Stimulated activated CD8-positive, alpha-beta memory T cell treated with anti-CD3 and anti-CD28 coated beads, Interleukin-15, amount 100 ng/mL, for 24 hours (primary cell): ENCODE results near the gene GTF3A.
"Not testable (repeated sequence)": the region's sequence is repeated elsewhere in the genome, so short reads cannot be mapped to it uniquely, and the experiment has no call there.

Experiments
- DNase-seq: peaks from one replicate; pipeline ENCODE4 v3.0.0-alpha.2; 2020; ENCODE audit warnings: low read depth

GTF3A gene

DNA sequence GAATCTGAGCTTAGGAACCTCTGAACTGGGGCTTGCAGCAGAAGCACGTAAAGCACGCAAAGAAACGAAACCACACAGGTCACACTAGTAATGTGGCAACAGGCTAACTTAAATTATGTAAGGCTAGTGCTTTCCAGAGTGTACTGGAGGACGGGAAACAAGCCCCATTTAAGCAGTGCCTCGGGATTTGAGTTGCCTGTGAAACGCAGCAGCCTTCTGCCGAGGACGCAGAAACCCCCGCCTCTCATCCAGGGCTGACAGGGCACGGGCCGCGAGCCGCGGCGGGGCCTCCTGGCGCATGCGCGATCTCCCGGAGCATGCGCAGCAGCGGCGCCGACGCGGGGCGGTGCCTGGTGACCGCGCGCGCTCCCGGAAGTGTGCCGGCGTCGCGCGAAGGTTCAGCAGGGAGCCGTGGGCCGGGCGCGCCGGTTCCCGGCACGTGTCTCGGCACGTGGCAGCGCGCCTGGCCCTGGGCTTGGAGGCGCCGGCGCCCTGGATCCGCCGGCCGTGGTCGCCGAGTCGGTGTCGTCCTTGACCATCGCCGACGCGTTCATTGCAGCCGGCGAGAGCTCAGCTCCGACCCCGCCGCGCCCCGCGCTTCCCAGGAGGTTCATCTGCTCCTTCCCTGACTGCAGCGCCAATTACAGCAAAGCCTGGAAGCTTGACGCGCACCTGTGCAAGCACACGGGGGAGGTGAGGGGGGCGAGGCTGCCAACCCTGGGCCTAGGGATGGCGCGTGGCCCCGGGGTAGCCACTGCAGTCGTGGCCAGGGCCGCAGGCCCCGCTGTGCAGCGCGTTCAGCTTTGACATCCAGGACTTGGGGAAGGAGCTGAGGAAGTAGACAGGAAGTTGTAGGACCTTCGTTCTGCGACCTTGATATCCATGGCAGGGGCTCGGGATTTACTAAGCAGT lies at the start of gene GTF3A:
TSS of gene GTF3A (plus strand) at position 374 of the 912 bp plus-strand sequence.
- peak; percentile 77 for DNase-seq

DNA sequence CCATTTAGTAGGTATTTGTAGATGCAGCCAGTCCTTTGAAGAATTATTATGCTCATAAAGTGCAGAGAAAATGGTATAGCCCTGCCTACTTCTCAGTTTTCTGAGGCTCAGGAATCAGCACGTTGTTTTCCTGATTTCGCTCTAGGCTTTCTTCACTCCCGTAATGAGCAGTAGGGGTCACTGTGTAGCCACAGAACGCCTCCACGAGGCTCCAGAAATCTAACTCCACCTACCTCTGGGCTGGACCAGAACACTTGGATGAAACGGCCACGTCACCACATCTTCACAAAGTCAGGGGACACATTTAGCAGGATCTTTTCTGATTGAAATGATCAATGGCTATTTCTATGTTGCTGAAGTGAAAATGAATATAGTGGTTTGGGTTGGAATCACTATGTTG lies 49.8 kb upstream of the GTF3A start:
- DNase-seq, result no peak

DNA sequence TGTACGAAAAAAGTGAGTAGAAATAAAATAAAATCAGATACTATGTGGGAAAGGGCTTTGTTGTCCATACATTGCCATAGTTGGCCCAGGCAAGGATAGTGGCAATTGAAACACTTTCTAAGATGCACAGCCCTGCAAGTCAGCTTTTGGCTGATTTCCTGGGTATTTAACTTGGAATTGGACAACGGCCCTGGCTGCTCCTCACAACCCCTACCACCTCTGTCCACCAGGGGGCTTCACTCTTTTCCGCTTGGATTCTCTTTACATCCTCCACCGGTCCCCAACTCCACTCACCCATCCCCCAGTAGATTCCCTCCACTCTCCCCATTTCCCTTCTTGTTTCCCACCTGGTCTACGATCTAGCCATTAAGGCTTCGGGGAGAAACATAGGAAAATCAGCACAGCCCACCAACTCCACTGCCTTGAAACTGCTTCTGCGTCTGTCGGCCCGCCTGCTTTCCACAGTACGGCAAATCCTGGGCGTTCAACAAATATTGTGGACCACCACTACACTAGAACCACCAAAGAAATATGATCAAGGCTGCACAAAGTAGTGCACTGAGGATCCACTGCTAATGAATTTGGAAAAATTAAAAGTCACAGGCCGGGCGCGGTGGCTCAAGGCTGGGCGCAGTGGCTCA lies 48.6 kb upstream of the GTF3A start:
- DNase-seq, result peak; percentile 36

DNA sequence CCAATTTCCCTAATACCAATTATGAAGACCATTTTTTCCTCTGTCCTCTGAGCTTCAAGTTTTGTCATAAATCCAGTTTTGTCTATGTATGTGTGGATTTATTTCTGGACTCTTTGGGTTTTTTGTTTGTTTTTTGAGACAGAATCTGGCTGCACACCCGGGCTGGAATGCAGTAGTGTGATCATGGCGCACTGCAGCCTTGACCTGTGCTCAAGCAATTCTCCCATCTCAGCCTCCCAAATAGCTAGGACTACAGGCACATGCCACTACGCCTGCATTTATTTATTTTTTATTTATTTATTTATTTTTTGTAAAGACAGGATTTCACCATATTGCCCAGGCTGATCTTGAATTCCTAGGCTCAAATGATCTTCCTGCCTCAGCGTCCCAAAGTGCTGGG lies 45.3 kb upstream of the GTF3A start:
- DNase-seq, result no peak

DNA sequence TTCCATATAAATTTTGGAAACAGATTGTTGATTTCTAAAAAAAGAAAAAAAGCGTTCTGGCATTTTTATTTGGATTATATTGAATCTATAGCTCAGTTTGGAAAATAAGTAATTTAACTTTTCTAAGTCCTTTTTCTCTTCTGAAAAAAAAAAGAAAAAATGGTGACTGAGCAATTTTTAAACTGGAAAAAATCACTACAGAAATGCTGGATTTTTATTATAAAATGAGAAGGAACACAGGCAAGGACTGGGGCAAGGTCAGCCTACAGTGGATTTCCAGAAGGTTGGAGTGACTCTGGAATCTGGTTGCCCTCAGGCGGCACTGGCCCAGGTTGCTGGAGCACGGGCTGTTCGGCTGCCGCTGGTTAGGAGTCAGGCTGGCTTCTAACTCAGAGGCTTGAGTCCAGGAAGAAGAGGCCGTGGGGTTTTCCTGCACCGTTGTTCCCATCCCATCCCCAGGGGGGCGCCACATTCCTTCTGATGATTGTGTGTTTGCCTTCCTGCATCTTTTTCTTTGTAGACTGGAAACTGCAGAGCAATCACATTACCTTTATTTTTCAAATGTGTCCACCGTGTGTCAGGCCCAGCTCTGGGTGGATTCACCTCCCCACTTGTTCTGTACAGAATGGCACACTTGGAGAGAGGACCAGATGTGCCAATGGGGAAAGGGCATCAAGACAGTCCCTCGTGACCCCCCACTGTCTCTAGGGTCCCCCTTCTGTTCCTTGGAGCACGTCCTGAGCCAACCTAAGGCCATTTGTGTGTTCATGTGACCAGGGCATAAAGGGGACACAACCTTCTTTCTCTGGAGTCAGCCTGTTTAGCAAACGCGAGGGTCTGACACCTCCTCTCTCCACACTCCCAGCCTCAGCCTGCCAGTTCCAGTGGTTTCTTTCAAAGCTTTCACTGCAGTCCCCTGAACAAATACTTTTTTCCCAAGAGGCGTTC lies 44.5 kb upstream of the GTF3A start:
- DNase-seq, result no peak

DNA sequence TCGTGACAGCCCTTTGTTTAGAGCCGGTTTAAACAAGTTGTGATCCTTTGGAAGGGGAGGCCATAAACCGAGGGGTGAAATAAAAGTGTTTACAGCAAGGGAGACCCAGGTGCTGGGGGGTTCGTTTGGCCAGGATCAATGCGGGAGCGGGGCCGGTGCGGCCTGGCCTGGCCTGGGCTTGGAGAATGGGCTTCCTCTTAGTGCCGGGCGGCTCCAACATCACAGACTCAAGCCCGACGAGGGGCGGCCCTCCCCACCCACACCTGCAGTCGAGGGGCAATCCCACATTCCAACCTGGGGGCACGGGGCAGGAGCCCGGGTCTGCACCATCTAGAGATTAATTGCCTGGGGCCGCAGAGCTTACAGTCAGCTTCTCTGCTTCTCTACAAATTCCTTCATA lies 42.8 kb upstream of the GTF3A start:
- DNase-seq, result no peak

DNA sequence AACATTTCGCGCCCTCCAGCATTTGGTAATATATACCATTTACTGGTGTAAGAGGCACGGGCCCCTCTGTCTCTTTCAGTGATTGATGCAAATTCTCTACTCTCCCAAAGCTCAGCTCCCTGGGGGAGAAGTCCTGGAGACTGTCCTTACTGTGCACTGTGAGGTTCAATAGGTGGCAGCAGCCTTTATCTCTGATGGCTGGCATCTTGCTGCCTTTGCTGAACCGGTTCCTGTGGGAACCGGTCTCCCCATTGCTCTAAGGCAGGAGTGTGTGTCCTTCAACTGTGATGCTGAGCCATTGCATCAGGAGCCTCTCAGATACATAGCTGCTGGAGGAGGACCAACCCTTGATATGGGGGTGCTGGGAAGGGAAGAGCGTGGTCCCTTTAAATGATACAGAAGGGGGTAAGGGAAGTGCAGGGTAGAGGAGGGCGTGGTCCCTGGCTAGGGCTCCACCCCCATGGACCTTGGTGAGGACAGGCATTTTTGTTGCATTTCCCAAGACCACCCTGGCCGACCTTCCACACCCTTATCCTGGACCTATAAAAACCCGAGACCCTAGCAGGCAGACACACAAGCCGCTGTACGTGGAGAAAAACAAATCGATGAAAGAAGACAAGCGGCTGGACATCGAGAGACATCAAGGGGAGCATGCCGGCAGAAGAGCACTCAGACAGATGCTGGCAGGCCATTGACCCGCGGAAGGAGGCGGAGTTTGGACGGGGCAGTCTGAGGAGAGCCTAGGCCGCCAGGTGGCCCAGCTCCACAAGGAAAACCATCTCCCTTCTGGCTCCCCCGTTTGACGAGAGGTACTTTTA lies 41.1 kb upstream of the GTF3A start:
- no peak for DNase-seq

DNA sequence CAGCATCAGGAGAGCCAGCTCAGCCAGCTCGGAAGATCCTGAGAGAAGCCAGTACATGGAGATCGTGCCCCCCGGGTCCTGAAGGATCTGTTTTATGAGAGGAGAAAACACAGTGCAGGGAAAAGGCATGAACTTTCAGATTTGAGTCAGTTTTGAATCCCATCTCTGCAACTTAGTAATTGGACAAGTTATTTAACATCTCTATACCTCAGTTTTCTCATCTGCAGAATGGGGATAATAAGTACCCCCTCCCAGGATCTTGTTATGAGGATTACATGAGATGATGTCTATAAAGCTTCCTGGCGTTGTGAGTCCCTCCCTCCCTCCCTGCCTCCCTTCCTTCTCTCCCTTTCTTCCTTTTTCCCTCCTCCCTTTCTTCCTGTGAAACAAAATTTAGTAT lies 40.1 kb upstream of the GTF3A start:
- DNase-seq, result no peak

DNA sequence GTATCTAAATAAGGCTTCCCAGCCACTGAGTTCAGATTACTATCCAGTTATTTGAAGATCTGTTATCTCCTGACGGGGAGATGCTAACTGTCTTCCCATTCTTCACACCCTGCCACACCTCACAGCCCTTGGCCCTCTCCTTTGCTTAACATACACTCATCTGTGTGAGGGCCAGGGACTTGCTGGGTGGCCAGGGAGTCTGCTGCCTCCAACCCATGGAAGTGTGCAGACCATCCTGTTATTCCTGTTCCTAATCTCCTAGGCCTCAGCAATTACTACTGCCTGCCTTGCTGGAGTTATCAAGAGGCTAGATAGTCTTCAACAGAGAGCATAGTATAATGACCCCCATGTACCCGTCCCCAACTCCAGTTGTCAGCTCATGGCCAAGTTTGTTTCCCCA lies 36.2 kb upstream of the GTF3A start:
- DNase-seq, result no peak

DNA sequence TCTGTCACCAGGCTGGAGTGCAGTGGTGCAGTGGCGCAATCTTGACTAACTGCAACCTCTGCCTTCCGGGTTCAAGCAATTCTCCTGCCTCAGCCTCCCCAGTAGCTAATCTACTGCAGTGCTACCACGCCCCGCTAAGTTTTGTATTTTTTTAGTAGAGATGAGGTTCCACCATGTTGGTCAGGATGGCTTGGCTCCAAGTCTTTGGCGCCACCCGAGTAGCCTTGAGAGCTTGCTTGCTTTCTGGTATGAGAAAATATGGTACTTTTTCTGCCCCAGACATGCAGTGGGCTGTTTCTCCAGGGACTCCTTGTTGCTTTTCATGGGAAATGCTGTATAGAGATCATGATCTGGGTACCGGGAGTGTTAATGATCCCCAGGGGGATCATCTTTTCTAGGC lies 34.5 kb upstream of the GTF3A start:
- DNase-seq, result no peak

DNA sequence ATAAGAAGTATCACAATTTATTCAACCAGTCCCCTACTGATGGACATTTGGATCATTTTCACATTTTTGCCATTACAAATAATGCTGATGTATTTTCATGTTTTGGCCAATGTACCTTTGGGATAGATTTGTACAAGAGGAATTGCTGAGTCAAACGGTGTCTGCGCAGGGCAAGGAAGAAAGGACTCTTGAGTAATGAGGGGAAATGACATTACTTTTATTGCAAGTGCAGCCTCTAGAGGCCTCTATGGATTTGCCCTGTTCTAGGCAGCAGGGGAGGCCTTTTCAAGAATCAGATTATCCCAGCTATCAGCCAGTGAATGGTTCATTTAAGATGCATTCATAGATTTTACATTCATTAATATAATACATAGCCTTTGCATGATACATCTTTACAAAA lies 32.9 kb upstream of the GTF3A start:
- no peak for DNase-seq

DNA sequence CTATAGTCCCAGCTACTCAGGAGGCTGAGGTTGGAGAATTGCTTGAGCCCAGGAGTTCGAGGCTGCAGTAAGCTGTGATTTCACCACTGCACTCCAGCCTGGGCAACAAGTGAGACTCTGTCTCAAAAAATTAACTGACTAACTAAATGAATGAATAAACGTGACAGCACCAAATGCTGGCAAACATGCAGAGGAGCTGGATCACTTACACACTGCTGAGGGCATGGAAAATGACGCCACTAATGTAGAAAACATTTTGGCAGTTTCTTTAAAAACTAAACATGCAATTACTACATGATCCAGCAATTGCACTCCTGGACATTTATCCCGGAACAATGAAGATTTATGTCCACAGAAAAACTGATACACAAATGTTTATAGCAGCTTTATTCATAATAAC lies 31.3 kb upstream of the GTF3A start:
- no peak for DNase-seq

DNA sequence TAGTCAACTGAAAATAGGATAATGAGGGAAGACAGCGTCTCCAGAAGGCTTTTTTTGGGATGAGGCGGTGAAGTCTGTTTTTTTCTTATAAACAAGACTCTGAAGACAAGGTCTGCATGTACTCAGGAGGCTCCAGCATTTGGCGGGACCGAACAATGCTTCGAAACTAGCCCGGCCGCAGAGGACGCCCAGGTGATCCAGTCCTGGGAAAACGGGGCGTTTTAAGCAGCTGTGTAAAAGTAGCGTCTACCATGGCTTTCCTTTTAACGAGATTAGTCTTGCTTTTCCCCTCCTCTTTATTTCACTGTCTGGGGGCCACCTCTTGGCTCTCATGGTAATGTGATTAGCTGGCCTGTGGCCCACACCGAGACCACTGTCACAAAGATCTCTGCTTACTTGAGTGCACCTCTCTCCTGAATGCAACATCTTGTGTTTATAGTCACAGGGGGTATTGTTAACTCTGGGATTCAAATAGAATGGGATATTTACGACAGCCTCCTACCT lies 29.4 kb upstream of the GTF3A start:
- no peak for DNase-seq

DNA sequence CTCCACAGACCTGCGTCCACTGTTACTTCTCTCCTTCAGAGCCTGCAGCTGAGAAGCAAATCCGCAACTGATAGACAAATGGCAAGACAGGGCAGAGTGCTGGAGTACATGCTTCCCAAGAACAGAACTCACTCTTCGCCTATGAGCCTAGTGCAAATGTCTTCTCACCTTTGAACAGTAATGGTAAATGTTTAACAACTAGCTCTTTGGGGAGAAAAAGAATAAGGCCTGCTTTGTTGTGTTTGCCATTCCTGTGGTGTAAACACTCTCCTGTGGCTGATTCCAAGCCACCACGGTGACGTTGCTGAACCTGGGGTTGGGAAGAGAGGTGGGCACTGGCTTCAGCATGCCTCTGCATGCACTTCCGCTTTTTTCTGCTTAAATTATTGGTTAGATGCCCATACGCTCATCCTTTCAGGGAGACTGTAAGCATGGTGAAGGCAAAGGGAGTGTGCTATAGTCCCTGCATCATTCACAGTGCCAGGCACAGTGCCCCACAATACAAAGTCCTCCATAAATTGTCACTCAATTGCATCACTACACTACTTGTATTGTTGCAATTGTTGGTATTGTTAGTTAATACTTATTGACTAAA lies 28.1 kb upstream of the GTF3A start:
- DNase-seq, result no peak

DNA sequence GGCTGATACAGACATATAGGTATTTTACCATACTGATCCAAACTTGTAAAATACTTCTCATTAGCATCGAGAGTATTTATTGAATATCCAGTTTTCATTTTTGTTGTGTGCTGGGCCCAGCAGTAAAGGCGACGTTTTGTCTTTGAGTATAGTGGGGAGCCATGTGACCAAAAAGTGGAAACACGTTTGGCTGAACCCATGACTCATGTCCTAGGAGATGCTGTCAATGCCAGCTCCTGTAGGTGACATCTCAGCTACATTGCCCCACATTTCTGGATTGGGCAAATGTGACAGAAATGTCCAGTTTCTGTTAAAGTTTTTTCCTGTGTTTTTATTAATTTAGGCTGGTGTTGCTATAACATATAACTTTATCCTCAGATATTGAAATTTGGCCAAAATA lies 26.1 kb upstream of the GTF3A start:
- DNase-seq, result no peak

DNA sequence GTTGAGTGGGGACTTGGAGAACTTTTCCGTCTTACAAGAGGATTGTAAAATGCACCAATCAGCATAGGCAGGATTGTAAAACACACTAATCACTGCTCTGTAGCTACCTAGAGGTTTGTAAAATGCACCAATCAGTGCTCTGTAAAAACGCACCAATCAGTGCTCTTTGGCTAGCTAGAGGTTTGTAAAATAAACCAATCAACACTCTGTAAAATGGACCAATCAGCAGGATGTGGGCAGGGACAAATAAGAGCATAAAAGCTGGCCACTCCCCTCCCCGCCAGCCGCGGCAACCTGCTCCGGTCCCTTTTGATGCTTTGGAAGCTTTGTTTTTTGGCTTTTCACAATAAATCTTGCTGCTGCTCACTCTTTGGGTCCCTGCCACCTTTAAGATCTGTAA lies 24.0 kb upstream of the GTF3A start:
- DNase-seq, result not testable (repeated sequence)

DNA sequence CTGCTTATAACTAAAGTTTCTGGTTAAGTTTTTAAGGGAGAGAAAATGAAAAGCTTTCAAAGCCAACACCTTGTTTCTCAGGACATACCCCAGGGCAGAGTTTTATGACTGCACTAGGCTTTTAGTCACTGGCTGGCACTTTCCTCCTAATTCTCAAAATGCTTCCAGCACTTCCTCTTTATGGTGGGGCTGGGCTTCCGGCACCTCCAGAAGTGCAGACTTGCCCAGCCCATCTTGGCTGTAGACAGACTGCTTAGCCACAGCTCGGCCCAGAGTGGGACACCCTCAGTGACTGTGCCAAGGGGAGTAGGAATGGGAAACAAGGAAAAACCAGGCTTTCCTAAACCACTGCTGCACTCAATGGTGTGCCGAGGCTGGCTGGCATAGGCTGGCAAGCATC lies 23.2 kb upstream of the GTF3A start:
- DNase-seq, result no peak

DNA sequence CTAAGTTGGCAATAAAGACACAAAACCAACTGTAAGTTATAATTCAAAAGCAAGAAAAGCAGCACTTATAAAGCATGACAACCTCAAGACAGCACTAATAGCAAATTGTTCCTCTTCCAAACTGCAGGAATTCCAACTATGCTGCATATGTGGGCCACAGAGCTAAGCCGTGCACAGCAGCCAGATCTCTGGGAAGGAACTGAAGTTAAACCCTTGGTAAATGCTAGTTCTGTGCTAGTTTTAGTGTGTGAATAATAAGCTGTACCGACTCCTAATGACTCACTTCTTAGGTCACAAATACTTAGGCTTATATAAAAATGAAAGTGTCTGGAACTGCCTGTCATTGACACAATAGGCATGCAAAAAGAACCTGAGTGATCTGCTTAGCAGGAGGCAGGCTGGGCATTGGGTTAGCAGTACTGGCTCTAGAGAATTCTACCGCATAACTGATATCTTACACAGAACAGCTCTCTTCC lies 21.2 kb upstream of the GTF3A start:
- DNase-seq, result no peak

DNA sequence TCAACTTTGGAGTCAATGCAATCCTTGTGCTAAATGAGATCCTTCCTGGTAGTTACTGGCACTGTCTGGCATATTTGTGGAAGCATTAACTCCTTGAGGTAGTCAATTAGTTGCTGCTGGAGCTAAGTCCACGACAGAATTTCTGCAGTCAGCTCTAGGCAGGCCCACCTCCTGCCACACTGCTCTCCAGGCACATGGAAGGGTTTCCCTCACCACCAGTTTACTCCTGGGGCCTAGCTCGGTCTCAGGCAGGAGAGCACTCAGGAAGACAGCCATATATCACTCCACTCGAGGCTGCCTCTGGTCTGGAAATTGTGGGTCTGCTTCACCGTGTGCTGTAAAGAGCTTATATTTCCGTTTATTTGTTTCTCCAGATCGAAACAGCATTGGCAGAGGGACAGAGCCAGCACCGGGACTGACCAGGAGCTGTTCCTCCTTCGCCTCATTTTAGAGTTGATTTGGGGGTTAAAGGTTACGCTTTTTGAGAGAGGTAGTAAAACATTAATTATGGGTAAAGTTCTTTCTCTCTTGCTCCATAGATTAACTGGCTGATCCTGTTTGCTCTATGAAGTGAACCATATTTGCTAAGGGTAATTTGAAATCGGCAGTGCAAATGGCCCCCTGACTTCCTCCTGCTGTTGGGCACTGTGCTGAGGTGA lies 20.6 kb upstream of the GTF3A start:
- DNase-seq, result no peak

DNA sequence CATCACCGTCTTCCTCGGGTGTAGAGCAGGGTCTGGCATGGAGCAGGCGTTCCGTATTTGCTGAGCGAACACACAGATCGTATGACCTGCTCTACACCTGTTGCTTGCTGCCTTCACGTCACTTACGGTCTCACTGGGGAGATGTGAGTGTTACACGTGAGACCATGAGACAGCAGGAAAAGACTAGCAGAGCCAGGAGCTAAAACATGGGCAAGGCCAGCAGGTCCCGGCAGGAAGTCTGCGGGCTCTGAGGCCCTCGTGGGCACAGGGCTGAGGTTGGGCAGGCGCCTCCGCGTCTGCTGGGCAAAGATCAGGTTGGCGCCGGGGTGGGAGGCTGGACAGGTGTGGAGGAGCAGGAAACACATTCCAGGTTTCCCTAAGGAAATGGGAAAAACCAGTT lies 19.7 kb upstream of the GTF3A start:
- DNase-seq, result no peak
